ENCODE results near the gene RILPL2.

Gene RILPL2

DNA sequence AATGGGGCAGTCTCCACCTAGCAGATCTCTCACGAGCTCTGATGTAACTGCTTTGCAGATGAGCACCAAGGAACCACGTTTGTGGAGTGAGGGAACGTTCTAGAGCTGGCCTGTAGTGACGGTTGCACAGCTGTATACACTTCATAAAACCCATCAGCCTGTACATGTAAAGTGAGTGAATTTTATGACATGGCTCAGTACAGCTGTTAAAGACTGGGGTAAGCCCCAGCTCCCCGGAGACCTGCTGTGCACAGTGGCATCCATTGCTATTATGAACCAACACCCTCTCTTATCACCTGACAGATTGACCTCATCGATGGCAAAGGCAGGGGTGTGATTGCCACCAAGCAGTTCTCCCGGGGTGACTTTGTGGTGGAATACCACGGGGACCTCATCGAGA, 31.9 kb downstream of the RILPL2 start:
- Mint-ChIP-seq H3K27ac (no peak overlapping the region), H3K4me3 (no peak overlapping the region), H3K9me3 (no peaks in the 10 kb centered on the region), H3K36me3 (ENCODE audit: low read depth) (peaks cover 40% of the 10 kb centered on the region), H3K27me3 (ENCODE audit: low read depth) (no peaks in the 10 kb centered on the region), H3K4me1 (ENCODE audit: low read depth) (no peaks in the 10 kb centered on the region)
- no peak for DNase-seq (ENCODE audit: low spot score)

DNA sequence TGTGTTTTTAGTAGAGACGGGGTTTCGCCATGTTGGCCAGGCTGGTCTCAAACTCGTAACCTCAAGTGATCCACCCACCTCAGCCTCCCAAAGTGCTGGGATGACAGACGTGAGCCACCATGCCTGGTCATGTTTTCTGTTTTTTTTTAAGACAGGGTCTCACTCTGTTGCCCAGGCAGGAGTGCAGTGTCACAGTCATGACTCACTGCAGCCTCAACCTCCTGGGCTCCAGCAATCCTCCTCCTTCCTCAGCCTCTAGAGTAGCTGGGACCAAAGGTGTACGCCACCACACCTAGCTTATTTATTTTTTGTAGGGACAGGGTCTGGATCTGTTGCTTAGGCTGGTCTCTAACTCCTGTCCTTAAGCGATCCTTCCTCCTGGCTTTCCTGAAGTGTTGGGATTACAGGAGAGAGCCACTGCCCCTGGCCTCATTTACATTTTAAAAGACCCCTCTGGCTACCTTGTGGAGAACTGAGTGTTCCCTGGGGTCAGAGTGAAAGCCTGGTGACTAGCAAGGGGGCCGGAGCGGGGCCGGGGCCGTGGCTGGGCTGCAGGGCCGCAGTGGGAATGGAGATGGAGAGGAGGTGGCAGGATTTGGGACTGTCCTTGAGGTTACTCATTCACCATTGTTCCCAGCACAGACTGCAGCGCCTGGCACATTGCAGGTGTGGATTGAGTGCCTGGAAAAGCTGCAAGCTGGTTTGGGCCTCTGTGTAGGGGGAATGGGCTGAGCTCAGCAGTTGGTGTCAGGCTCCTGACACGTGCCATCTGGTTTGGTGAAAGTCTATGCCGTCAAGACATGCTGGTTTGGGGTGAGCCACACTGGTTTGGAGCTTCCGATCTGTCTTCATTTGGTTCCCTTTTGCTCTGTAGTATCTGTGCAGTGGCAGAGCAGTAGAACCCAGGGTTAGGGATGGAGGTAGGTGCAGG, 34.5 kb downstream of the RILPL2 start:
- H3K36me3 Mint-ChIP-seq (ENCODE audit: low read depth): peaks cover 39% of the 10 kb centered on the region
- H3K4me3 Mint-ChIP-seq: no peak overlapping the region
- no peaks in the 10 kb centered on the region for H3K4me1 Mint-ChIP-seq (ENCODE audit: low read depth)
- H3K9me3 Mint-ChIP-seq: no peaks in the 10 kb centered on the region
- DNase-seq (ENCODE audit: low spot score): no peak
- no peaks in the 10 kb centered on the region for H3K27me3 Mint-ChIP-seq (ENCODE audit: low read depth)
- H3K27ac Mint-ChIP-seq: no peak overlapping the region

DNA sequence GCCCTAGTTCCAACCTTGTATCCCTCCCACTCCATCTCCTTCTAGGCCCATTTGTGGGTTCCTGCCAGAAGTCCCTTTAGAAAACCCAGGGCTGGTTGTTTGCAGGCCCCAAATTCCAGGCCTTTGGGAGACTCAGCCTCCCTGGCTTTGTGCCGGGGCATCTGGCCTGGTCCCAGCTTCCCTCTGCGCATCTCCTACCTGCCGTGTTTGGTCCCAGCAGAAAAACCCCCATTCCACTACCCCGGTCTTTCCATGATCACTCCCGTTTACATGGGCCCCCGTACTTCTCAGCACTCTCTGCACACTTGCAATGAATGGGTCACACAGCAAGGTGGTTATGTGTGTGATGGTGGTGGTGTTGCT, 37.2 kb downstream of the RILPL2 start:
- Mint-ChIP-seq H3K27me3 (ENCODE audit: low read depth) (no peaks in the 10 kb centered on the region), H3K9me3 (no peaks in the 10 kb centered on the region), H3K4me1 (ENCODE audit: low read depth) (no peaks in the 10 kb centered on the region), H3K36me3 (ENCODE audit: low read depth) (peaks cover 50% of the 10 kb centered on the region), H3K4me3 (no peak overlapping the region), H3K27ac (no peak overlapping the region)
- no peak for DNase-seq (ENCODE audit: low spot score)

DNA sequence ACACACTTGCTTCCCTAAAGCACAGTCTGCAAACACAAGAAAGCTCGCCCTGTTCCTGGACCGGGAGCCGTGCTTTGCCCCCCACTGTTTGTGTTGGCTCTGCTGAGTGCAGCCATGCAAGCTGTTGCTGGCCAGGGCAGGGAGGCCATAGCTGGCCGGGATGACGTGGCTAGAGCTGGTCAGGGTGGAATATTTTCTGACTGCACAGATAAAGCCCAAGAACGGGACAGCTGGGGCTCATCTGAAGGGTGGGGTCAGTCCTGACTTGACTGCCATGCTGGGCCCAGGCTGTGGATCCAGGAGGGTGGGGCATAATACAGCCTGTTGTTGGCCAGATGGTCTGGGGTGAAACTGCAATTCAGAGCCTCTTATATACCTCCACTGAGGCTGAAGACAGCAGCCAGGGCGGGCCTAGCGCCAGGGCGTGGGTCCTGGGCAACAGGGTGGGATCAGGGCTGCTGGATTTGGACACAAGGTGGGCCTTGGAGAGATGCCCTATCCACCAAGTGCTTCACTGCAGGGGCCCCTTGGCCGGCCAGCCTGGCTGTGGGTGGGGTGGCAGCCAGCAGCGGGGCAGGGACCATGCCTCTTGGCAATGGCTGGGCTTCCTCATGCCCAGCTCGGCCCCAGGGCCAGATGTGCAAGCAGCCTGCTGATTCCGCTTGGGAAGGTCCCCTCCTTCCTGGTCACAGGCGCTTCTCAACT, 37.8 kb downstream of the RILPL2 start:
- Mint-ChIP-seq H3K27ac (no peak overlapping the region), H3K9me3 (no peaks in the 10 kb centered on the region), H3K36me3 (ENCODE audit: low read depth) (peaks cover 44% of the 10 kb centered on the region), H3K4me3 (no peak overlapping the region), H3K4me1 (ENCODE audit: low read depth) (no peaks in the 10 kb centered on the region), H3K27me3 (ENCODE audit: low read depth) (no peaks in the 10 kb centered on the region)
- no peak for DNase-seq (ENCODE audit: low spot score)

DNA sequence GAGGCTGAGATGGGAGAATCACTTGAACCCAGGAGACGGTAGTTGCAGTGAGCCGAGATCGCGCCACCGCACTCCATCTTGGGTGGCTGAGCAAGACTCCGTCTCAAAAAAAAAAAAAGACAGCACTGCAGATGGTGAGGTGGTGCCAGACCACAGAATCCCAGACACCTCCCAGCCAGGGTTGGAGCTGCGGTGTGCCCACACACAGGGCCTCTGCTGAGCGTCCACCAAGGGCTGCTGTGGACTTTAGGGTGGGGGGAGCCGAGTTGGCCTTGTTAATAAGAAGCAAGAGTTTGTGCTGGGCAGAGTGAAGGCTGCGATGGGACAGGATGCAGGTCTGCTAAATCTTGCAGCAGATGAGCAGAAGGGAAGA, 38.3 kb downstream of the RILPL2 start:
- Mint-ChIP-seq H3K4me1 (ENCODE audit: low read depth) (no peaks in the 10 kb centered on the region), H3K27ac (no peak overlapping the region), H3K4me3 (no peak overlapping the region), H3K27me3 (ENCODE audit: low read depth) (no peaks in the 10 kb centered on the region), H3K9me3 (no peaks in the 10 kb centered on the region), H3K36me3 (ENCODE audit: low read depth) (peaks cover 42% of the 10 kb centered on the region)
- no peak for DNase-seq (ENCODE audit: low spot score)

DNA sequence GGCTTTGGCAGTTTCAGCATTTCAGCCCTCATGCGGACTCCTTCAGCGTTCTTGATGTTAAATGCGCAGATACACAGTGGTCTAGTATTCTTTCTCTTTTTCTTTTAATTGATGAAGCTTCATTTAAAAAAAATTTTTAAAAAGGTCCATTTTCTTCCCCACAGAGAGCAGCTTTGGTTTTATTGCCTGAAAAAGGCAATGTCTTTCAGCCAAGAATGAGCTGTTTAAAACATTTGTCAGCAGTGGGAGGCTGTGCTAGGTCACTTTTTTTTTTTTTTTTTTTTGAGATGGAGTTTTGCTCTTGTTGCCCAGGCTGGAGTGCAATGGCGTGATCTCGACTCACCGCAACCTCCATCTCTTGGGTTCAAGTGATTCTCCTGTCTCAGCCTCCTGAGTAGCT, 39.1 kb downstream of the RILPL2 start:
- Mint-ChIP-seq H3K4me3 (no peak overlapping the region), H3K4me1 (ENCODE audit: low read depth) (no peaks in the 10 kb centered on the region), H3K27ac (no peak overlapping the region), H3K9me3 (no peaks in the 10 kb centered on the region), H3K36me3 (ENCODE audit: low read depth) (peaks cover 39% of the 10 kb centered on the region), H3K27me3 (ENCODE audit: low read depth) (no peaks in the 10 kb centered on the region)
- DNase-seq (ENCODE audit: low spot score): no peak

DNA sequence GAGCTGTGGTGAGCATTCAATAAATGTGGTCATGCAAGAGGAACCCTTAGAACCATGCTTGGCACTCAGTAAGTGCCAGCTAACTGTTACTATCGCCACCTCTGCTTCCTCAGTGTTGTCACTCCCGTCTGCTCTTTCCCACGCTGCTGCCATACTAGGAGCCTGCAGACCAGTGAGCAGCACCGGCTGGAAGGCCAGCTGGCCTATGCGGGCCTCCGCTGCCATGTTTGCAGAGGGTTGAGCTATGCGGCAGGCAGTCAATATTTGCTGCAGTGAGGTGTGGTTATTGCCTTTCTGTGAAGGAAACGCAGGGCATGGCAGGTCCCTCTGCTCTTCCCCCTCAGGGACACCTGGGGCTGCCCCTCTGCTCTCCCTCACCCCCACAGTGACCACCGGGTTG, 39.5 kb downstream of the RILPL2 start:
- Mint-ChIP-seq H3K9me3 (no peaks in the 10 kb centered on the region), H3K36me3 (ENCODE audit: low read depth) (peaks cover 42% of the 10 kb centered on the region)
- no peak for DNase-seq (ENCODE audit: low spot score)

DNA sequence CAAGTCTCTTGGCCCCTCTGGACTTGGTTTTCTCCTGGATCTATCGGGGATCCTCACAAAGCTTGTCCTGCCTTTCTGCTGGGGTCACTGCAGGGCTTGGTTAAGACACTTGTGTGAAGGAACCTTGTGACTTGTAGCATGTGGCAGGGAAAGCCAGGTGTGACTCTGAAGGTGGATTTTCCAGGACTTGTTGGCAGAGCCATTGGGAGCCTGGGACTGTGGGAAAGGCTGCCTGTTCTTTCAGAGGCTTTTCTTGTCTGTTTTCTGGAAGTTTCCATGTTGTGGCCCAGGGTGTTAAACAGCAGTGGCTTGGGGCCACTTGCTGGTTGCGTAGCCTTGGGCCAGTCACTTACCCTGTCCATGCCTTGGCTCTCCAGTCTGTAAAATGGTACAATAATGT, 39.9 kb downstream of the RILPL2 start:
- Mint-ChIP-seq H3K36me3 (ENCODE audit: low read depth) (peaks cover 46% of the 10 kb centered on the region), H3K4me1 (ENCODE audit: low read depth) (peaks cover 3% of the 10 kb centered on the region), H3K4me3 (no peak overlapping the region), H3K27me3 (ENCODE audit: low read depth) (no peaks in the 10 kb centered on the region), H3K27ac (no peak overlapping the region), H3K9me3 (no peaks in the 10 kb centered on the region)
- no peak for DNase-seq (ENCODE audit: low spot score)

More for the DNA sequence above, 39.5 kb downstream of the RILPL2 start:
- Mint-ChIP-seq H3K27me3 (ENCODE audit: low read depth) (no peaks in the 10 kb centered on the region), H3K4me3 (no peak overlapping the region), H3K27ac (no peak overlapping the region), H3K4me1 (ENCODE audit: low read depth) (no peaks in the 10 kb centered on the region)

DNA sequence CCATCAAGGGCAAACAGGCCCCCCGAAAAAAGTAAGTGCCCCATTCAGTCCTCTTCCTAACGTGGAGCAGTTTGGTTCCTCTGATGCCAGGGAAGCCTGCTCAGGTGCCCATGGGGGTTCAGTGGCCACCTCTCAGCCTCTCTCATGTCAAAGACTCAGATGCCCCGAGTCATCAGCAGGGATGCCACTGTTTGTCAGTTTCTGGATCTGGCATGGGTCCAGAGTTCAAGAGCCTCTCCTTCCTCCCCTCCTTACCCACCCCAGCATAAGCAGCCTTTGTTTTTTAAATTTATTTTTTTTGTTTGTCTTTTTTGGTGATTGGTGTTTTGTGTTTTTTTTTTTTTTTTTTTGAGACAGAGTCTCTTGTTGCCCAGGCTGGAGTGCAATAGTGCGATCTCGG, 41.2 kb downstream of the RILPL2 start:
- H3K36me3 Mint-ChIP-seq (ENCODE audit: low read depth): peaks cover 59% of the 10 kb centered on the region
- H3K4me3 Mint-ChIP-seq: no peak overlapping the region
- H3K4me1 Mint-ChIP-seq (ENCODE audit: low read depth): peaks cover 13% of the 10 kb centered on the region
- no peaks in the 10 kb centered on the region for H3K9me3 Mint-ChIP-seq
- H3K27me3 Mint-ChIP-seq (ENCODE audit: low read depth): no peaks in the 10 kb centered on the region
- H3K27ac Mint-ChIP-seq: no peak overlapping the region
- DNase-seq (ENCODE audit: low spot score): no peak

DNA sequence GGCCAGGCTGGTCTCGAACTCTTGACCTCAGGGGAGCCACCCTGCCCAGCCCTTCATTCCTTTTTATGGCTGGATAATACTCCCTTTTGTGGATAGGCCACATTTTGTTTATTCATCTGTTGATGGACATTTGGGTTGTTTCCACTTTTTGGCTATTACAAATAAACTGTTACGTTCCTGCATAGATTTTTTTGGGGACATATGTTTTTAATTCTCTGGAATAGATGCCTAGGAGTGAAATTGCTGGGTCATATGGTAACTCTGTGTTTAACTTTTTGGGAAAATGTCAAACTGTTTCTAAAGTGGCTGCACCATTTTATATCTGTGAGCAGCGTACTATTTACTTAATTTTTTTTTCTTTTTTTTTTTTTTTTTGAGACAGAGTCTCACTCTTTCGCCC, 42.7 kb downstream of the RILPL2 start:
- no peak for DNase-seq (ENCODE audit: low spot score)
- no peaks in the 10 kb centered on the region for H3K9me3 Mint-ChIP-seq
- peaks cover 58% of the 10 kb centered on the region for H3K36me3 Mint-ChIP-seq (ENCODE audit: low read depth)
- H3K27ac Mint-ChIP-seq: no peak overlapping the region
- H3K27me3 Mint-ChIP-seq (ENCODE audit: low read depth): no peaks in the 10 kb centered on the region
- H3K4me1 Mint-ChIP-seq (ENCODE audit: low read depth): peaks cover 18% of the 10 kb centered on the region
- H3K4me3 Mint-ChIP-seq: no peak overlapping the region

DNA sequence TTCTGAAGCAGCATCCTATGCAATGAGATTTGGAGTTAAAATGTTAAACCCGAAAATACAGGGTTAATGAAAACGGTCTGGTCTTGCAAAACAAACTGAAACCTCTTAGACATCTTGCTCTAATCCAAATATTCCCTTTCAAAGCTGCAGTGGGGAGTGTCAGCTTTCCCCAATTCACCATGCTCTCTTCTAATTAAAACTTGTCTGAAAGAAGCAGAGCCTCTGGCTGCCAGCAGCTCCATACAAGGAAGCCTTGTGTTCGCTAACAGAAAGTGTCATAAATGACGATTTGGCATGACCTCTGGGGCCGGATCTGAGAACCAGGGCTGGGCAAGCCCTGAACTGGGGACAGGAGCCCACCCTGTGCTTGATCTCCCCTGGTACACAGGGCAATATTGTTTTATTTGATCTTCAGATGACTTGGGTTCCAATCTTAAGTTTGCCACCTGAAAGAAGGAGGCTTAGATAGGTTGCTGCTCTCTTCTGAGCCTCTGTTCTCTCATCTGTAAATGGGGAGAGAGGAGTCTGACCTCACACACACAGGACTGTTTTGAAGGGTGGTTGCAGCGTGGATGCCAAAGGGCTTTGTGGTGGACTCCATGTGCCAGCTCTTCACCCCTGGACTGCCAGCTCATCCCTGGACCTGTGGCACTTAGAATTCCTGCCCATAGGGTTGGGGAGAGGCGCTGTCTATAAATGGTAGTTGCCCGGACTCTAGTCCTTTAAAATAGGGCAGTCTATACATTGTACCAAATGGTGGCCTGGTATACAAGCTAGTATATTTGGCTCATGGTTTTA, 44.7 kb downstream of the RILPL2 start:
- H3K4me3 Mint-ChIP-seq: no peak overlapping the region
- H3K36me3 Mint-ChIP-seq (ENCODE audit: low read depth): peaks cover 54% of the 10 kb centered on the region
- H3K27ac Mint-ChIP-seq: no peak overlapping the region

DNA sequence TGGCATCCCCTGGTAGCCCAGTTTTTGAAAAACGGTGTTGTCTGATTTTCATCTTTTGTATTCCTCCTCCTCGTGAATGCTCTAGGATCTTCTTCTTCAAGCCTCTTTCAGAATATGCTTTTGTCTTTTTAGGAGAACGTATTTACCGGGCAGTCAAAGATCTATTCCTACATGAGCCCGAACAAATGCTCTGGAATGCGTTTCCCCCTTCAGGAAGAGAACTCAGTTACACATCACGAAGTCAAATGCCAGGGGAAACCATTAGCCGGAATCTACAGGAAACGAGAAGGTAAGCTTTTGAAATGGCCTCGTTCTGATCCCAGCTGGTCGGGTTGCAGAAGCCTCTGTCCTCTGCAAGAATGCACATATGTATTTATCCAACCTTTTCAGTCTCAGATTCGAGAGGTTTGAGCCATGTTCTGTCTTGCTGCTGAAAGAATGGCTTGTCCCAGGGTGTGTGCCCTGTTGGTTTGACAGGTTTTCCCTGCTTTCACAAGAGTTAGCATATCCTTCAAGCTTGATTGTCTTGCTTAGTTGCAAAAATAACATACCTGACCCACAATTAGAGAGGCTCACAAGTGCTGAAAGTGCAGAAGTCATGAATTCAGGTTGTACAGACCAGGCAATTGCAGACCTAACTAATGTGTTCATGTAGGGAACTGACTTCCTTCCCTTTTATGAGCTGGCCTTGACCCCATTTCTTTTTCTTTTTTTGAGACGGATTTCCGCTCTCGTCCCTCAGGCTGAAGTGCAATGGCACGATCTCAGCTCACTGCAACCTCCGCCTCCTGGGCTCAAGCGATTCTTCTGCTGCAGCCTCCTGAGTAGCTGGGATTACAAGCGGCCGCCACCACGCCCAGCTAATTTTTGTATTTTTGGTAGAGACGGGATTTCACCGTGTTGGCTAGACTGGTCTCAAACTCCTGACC, 45.7 kb downstream of the RILPL2 start:
- H3K9me3 Mint-ChIP-seq: no peaks in the 10 kb centered on the region
- H3K27me3 Mint-ChIP-seq (ENCODE audit: low read depth): no peaks in the 10 kb centered on the region
- H3K27ac Mint-ChIP-seq: peak overlapping the region; percentile 82
- peaks cover 45% of the 10 kb centered on the region for H3K36me3 Mint-ChIP-seq (ENCODE audit: low read depth)
- H3K4me1 Mint-ChIP-seq (ENCODE audit: low read depth): peaks cover 37% of the 10 kb centered on the region
- peak overlapping the region; percentile 85 for H3K4me3 Mint-ChIP-seq
- DNase-seq (ENCODE audit: low spot score): no peak

More for the DNA sequence above, 44.7 kb downstream of the RILPL2 start:
- peaks cover 33% of the 10 kb centered on the region for H3K4me1 Mint-ChIP-seq (ENCODE audit: low read depth)
- H3K9me3 Mint-ChIP-seq: no peaks in the 10 kb centered on the region
- no peak for DNase-seq (ENCODE audit: low spot score)
- H3K27me3 Mint-ChIP-seq (ENCODE audit: low read depth): no peaks in the 10 kb centered on the region
